HG02798 (cell line): ENCODE results near the gene MCM3AP.

Experiments
- ATAC-seq: cut with Tn5 transposase; IDR thresholded peaks from one replicate; pipeline ENCODE4 v1.9.1; 2021; ENCODE audit warnings: mild to moderate bottlenecking; ENCODE audit not compliant: unreplicated experiment, poor library complexity

The MCM3AP gene

DNA sequence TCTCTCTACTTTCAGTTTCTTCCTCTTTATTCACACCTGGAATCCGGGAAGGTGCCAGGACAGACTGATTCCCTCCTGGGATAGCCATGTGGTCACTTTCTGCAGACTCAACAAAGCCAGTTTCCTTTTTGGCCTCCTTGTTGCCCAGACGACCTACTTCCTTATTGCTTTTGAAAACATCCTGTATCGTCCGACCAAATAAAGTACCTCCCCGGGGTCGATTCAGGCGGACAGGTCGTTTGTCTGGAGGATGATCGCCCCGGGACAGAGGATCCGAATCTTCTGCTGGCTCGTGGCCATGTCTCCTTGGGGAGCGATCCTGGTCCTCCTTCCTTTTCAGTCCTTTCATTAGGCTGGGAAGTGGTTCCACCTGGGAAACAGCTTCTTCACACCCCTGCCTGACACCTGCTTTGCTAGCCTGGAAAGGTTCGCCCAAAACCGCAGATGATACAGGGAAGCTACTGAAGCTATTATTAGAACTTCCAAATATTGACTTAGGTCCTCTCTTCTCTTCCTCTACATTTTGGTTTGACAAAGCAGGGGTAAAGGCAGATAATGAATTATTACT, 1.2 kb downstream of the MCM3AP start:
- ATAC-seq: no peak

DNA sequence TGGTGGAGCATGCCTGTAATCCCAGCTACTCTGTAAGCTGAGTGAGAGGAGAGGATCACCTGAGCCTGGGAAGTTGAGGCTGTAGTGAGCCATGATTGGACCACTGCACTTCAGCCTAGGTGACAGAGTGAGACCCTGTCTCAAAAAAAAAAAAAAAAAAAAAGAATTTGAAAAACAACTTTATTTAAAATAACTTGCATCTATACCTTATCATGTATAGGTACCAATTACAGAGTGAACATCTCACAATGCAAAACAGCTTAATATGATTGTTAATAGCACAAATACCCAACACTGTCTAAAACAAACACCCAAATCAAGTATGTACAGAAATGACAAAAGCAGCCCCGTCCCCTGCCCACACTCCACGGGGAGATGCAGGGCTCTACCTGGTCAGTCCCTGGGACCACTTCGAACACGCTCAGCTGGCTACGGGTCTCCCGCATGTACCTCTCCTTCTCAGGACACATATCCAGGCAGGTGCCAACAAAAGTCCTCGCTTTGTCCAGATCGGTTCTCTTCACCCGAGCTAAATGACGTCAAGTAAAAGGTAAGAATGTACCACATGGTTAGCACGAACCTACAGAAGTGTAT, 10.5 kb downstream of the MCM3AP start:
- no peak for ATAC-seq

DNA sequence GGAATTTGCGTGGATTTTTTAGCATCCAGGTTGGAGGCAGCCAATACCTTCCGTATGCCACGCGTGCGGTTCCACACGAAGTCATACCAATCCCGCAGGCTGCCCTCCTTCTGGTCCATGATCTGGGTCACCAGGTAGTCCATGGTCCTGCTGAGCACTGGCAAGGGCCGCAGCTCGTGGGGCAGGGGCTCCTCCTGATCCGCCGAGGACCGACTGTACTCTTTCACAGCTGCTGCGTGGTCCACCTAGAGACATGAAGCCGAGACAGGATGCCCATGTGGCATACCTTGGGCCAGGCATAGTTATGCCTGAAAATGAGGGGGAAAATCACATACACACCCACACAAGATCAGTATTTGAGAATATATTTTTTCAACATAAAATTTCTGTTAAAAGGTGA, 12.1 kb downstream of the MCM3AP start:
- no peak for ATAC-seq

DNA sequence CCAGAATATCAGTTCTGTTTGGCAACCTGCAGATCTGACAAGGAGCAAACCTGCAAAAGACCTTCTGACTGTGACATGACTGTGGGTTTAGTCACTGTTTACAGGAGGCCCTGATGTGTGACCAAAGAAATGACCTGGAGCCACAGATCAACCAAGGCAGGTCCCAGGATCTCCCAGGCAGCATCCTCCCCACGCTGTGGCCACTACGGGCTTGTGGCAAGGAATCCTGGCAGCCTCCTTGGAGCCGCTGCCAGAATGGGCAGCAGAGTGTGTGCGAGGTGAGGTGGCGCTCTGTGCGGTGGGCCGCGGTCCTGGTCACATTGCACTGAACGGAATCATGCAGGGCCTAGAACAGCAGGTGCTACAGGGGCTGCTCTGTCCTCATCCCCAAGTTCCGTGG, 15.9 kb downstream of the MCM3AP start:
- ATAC-seq: no peak

DNA sequence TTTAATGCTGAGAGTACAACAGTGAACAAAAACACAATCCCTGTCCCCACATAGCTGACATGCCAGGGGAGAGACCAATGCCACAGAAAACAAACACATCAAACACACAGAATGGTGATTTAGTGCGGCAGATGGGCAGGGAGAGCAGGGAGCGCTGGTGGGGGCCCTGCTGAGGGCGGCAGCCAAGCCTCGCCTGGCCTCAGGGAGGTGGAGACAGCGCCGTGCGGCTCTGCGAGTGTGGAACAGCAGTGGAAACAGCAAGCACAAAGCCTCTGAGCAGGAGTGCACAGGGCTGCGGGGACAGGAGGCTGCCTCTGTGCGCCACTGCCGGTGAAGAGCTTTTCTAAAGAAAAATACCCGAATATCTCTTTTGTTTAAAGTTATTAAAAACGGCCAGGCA, 17.0 kb downstream of the MCM3AP start:
- ATAC-seq: no peak

DNA sequence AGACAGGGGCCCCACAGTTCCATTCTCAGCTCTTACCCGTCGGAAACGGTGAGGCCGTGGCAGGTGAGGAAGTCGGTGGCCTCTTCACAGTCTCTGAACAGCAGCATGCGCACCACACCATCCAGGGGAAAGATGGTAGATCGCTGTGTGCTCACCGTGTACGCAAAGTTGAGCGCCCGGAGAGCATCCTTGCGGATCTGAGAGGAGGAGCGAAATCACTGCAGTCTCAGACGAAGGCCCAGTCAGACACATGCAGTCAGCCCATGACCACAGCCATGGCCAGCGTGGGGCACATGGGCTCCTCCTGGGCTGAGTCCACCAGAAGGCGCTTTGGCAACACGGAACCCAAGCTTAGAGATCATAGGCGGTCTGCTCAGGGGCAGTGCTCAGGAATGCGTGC, 18.5 kb downstream of the MCM3AP start:
- no peak for ATAC-seq

DNA sequence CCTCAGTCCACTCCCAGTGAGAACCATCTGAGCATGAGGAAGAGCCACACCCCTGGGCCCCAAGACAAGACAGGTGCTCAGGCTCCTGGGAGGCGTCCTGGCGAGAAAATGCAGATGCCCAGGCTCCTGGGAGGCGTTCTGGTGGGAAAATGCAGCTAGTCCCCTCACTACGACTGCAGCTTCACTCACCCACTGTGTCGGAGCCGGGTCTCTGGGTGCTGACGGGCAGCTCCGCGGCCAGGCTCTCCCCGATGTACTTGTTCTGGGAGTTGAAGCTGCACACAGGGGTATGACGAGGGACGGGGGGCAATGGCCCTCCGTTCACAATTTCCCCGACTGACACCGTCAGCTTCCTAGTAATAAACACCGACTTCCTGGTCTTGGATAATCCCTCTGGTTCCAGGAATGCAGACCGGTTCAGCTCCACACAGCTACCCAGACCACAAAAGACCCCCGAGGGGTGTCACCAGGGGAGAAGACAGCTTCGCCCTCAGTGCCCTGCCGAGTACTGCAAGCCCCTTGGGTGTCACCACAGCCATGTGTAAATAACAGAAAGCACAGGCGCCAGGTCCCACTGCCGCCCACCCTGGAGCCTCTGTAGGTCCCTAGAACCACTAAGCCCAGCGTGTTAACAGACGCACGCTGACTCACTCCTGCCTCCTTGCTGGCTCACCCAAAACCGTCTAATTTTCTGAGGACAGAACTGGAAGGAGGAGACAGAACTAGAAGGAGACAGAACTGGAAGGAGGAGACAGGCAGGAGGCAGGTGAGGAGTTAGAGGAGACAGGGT, 19.5 kb downstream of the MCM3AP start:
- ATAC-seq: no peak

DNA sequence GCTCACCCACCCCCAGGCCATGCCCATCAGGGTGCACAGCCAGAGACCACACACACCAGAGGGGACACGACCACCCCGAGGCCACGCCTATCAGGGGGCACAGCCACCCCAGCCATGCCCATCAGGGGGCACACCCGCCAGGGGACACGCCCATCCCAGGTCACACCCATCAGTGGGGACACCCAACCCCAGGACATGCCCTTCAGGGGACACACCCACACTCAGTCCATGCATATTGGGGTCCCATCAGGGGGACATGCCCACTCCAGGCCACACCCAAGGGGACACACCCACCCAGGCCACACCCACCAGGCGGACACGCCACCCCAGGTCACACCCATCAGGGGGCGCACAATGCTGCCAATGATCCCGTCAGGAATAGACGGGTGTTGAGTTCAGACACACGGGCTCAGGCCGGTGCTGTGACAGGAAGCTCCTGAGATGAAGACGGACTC, 20.7 kb downstream of the MCM3AP start:
- no peak for ATAC-seq

DNA sequence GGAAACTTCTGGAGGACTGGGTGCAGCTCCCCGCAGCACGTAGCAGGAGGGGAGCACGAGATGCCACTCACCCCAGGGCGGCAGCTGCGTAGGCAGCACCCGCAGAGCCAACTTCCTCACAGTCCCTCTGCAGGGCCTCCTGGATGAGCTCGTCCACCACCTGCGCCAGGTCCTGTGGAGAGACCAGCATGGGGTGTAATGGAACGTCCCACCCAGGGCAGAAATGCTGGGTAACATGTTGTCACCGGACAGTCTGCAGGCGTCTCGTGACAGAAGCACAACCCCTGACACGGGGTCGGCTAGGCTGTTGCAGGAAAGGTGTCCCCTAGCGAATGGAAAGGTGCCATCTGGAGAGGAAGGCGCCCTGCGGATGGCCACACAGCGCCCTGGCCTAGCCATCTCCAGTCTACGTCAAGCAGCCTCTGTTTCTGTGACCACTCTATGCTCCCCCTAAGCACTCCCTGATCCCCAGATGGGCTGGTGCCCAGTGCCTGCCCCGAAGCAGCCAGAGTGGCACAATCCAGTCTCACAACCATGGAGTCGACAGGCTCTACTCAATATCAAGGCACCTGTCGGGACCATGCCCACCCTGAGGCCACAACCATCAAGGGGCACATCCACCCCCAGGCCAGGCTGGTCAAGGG, 21.2 kb downstream of the MCM3AP start:
- no peak for ATAC-seq

DNA sequence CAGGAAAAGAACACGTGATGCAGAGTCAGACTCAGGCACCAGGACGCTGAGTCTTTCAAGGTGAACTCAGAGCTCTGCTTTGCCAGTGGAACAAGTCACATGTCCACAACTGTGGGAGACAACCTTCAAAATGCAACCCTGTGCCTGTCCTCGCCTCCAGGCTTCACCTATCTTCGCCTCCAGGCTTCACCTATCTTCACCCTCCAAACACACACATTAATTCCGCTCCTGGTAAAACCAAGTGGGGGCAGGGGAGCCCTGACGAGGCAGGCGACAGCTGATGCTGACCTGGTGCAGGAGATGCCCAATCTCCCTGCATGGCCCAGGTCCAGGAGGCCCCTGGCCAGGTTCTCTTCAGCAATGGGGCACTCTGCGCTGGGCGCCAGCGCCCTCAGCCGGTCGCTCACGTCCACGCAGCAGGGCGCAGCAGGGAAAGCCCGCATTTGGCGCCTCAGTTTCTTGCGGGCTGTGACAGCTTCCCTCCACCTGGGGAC, 28.9 kb downstream of the MCM3AP start:
- no peak for ATAC-seq

DNA sequence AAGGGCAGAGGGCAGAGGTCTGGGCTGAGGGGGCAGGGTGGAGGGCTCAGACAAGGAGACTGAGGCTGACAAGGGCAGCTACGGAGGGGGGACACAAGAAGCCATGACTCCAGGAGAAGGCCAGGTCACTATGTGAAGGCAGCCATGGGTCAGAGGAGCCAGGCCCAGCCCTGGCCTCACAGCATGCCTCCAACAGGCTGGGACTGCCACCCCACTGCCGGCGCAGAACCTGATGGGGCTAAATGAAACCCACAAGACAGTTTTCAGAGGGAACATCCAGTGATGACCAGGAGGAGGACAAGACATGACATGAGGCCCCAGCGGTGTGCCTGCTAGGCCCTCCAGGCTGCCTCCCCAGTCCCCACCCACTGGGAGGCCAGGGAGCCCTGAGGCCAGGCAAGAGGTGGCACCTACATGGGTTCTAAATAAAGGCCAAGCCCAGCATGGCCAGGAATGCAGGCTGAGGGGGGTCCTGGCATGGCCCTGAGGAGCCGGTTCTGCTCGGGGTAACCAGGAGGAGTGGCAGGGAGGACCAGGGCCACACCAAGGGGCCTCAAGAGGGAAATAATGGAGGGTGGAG, 29.6 kb downstream of the MCM3AP start:
- ATAC-seq: no peak

DNA sequence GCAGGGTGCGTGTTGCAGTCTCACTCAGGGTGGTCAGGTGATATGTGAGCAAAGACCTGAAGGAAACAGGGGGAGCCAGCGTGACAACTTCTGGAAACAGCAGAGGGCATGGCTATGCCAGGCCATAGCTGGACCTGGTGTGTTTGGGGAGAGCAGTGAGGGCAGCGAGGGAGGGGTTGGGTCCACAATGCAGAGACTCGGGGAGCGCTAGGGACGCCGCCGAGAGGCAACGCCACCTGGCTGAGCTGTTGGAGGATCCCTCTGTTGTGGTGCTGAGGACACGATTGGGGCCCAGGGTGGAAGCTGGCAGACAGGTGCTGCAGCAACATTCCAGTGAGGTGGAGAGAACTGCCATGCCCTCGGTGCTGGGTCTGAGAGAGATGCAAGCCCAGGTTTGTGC, 30.2 kb downstream of the MCM3AP start:
- ATAC-seq: no peak

DNA sequence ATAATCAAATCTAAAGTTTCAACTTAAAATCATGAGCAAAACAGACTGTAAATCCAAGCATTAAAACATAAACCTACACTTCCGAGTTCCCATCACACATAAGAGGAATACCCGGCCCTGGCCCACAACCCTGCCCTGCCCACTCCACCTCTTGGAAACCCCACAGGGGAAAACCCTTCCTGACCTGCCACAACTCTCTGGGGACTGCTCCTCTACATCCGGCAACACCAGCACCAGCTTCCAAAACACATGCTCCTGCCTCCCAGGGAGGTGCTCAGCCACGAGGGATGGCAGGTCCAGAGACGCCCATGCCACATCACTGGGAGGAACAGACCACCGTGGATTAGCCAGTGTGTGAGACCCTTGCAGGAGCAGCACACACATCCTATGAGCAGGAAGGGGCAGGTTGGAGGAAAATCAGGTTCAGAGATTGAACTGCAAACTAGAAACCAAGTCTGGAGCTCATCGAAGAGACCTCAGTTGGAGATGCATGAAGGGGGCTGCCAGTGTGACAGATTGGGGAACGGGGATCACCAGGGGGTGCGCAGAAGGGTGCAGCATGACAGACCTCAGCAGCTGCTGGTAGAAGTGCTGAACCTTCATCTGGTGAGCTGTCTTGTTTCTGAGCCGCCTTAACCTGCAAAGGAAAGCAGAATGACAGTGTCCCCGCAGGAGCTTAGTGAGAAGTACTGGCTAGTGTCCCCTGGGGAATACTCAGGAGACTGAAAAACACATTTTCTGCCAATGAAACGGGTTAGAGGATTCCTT, 31.0 kb downstream of the MCM3AP start:
- no peak for ATAC-seq

DNA sequence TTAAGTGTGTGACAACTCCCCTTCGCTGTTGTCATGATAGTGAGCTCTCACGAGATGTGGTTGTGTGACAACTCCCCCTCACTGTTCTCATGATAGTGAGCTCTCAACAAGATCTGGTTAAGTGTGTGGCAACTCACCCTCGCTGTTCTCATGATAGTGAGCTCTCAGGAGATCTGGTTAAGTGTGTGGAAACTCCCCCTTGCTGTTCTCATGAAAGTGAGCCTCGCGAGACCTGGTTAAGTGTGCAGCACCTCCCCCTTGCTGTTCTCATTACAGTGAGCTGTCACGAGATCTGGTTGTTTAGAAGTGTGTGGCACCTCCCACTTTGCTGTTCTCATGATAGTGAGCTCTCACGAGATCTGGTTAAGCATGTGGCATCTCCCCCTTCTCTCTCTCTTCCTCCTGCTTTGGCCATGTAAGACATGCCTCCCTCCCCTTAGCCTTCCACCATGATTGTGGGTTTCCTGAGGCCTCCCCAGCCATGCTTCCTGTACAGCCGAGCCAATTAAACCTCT, 31.7 kb downstream of the MCM3AP start:
- no peak for ATAC-seq

DNA sequence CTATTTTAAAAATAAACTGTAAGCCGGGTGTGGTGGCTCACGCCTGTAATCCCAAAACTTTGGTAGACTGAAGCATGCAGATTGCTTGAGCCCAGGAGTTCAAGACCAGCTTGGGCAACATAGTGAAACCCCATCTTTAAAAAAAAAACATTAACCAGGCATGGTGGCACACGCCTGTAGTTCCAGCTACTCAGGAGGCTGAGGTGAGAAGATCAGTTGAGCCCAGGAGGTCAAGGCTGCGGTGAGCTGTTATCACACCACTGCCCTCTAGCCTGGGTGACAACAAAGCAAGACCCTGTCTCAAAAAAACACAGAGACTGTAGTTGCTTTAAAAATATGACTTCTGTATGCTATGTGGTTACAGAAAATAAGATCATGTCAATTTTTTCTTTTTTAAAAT, 32.6 kb downstream of the MCM3AP start:
- ATAC-seq: no peak

DNA sequence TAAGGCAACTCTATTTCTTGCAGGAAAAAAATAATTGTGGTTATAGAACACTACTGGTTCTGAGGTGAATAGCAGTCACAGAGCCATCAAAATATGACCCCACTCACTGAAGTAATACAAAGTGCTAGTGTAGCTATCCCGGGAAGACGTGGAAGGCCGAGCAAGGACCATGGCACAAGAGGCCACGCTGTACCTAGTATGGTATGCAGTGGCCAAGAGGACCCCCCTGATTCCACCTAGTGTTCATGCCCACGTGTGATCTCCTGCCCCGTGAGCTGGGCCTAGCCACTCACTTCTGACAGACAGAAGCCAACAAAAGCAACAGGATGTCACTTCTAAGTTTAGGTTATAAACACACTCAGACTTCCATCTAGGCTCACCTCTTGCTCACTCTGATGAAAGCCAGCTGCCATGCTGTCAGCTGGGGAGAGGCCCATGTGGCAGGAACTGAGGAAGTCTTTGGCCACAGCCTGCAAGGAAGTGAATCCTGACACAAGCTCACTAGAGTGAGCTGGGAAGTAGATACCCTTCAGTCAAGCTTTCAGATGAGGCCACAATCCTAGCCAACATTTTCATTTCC, 35.2 kb downstream of the MCM3AP start:
- no peak for ATAC-seq

DNA sequence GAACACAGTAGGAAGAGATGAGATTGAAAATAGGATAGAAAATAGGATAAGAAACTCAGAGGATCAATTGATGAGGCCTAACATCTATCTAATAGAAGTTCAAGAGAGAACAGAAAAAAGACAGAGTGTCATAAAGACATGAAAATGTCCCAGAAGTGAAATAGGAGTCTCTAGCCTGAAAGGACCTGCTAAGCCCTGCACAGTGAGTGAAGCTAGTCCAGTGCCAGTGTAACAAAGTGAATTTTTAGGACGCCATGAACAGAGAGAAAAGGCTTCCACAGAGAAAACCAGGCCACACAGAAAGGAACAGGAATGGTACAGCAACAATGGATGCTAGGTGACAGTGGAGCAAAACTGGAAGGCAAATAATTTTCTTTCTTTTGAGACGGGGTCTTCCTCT, 36.6 kb downstream of the MCM3AP start:
- no peak for ATAC-seq

DNA sequence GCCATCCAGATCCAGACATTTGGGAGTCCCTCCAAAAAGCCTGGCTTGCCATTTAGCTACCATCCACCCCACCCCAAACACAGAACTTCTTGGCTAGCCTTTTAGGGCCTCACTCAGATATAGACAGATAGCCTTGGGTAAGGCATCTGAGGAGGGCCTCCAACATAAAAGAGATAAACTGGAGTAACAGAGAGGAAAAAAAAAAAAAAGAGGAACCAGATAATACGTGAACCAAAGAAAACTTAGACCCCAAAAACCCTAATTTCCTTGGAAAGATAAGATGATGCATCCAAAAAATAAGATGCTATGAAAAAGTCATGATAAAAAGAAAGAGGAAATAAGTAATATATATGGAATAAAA, 37.0 kb downstream of the MCM3AP start:
- no peak for ATAC-seq

DNA sequence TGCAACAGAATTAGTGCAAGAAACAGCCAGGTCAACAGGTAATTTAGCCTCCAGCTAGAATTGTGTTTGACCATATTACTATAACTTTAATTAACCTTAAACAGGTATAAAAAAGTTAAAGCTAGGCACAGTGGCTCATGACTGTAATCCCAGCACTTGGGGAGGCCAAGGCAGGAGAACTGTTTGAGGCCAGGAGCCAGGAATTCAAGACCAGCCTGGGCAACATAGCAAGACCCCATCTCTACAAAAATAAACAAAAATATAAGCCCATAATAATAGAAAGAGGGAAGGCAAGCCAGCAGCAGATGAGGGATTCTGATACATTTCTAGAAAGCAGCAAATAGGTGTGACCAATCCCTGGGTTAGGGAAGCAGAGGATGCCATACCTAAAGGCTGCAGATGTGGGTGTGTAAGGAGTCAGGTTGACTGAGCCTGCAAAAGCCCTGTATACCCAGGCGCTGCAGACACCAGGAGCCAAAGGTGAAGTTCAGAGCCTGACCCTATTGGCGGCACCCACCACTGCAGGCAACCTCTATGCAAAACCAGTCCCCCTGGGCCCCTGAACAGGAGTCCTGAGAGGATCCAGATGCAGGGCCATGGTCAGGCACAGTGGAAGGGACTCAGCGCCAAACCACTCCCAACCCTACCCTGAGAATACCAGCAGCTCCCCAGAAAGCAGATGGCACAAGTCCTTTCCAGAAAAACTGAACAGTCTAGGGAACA, 37.6 kb downstream of the MCM3AP start:
- ATAC-seq: no peak
